Sciatic nerve (tissue), 2 donors: ENCODE results near the gene ADM. TPM values are rescaled to one million over a fixed set of nuclear protein-coding genes. Genes with fewer than 3 reads are reported as not detected.
A peak's percentile ranks its signal among the peaks of the same experiment; 100 is the strongest.

ENCODE experiments used
- ATAC-seq: fragments of 200-7000 bp; cut with Tn5 transposase; one replicate; pipeline ENCODE4 v1.9.1; 2020; ENCODE audit warnings: mild to moderate bottlenecking, moderate library complexity
- DNase-seq: peaks from one replicate; pipeline ENCODE4 v3.0.0-alpha.2; 2020; ENCODE audit warnings: low spot score
- intact Hi-C: fragments of 100-400 bp; cut with DNase I; formaldehyde crosslinking; loops from one replicate; pipeline ENCODE4 v1.14.2; 2022
- total RNA-seq: library from RNA; stranded (reverse); fragmentation: NEBNext Ultra II Directional; extraction: Animal tissue kit (Norgen Biotek cat#: 25700); gene quantifications from one replicate; pipeline ENCODE4 v1.2.1, GENCODE V29; 2021
- donor health status: DM: no; HTN: no; CAD: no.
- donor health status: DM: no; HTN: no; CAD: no.

The ADM gene
- total RNA-seq, 1 donor from 2014 or later: 92.4 TPM

DNA sequence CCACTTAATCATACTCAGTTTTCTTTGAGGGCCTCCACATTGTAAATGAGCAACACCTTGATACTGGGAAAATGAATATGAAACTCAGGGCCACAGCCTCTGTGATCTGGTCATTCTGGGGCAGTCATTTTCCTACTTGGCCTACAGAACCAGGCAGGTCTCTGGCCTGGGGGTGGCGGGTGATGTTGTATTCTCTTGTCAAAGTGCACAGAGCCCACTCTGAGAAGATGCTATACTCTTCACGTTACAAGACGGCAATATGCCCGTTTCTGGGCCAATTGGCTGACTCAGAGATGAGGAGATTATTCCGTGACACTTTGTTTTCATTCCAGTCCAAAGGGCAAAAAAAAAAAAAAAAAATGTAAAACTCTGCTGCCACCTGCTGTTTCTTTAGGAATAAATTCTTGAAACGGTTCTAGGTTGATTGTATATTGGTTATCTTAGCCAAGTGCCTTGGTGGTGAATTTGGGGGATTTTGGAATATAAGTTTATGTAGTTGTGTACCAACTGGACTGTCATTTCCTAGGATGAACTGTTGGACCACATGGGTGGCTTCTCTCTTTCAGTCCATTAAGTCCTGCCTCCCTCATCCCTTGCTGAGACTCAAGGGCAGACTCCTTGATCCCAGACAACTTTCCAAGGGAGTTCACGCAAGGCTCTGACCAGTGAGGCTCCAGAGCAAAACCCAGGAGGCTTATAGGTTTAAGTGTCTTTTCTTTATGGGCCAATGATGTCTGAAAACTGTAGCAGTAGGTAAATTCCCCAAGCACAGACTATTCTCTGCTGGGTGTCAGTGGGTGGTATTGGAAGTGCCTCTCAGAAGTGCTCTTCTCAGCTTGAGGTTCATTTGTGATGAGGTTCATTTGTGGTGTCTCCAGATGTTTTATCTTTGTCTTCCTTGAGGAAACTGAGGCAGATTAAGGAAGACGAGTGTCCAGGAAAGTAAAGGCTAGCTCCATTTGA is 18.2 kb downstream of the ADM start:
- ATAC-seq (peak; percentile 68), DNase-seq (peak; percentile 71)
- intact Hi-C loops: no loop called here

DNA sequence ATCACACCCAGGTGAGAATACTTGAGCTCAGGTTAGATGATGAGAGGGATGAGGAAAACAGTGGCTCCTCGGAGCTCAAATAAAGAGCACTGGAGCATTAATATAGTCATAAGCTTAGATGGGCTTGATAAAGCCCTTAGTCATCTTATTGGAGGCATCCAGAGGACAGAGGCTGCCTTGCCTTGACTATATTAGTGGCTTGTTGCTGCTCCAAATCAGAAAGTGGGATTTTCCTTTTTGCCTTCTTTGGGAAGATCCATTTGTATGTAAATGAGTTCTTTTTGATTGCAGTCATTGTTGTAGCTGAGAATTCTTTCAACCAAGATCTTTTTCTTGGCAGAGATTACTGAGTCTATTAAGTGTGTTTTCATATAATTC is 18.9 kb downstream of the ADM start:
- ATAC-seq: no peak
- intact Hi-C loops: no loop called here

GRCh38 chr11:10324474-10324873 is 19.6 kb downstream of the ADM start:
- ATAC-seq (no peak), DNase-seq (no peak)
- intact Hi-C loops: no loop called here

More for the DNA sequence above, 18.9 kb downstream of the ADM start:
- DNase-seq: no peak

- intact Hi-C loops: no loop called here
- ATAC-seq (peak; percentile 81), DNase-seq (no peak)
These were observed 20.6 kb downstream of the ADM start for GRCh38 chr11:10325277-10326011.

DNA sequence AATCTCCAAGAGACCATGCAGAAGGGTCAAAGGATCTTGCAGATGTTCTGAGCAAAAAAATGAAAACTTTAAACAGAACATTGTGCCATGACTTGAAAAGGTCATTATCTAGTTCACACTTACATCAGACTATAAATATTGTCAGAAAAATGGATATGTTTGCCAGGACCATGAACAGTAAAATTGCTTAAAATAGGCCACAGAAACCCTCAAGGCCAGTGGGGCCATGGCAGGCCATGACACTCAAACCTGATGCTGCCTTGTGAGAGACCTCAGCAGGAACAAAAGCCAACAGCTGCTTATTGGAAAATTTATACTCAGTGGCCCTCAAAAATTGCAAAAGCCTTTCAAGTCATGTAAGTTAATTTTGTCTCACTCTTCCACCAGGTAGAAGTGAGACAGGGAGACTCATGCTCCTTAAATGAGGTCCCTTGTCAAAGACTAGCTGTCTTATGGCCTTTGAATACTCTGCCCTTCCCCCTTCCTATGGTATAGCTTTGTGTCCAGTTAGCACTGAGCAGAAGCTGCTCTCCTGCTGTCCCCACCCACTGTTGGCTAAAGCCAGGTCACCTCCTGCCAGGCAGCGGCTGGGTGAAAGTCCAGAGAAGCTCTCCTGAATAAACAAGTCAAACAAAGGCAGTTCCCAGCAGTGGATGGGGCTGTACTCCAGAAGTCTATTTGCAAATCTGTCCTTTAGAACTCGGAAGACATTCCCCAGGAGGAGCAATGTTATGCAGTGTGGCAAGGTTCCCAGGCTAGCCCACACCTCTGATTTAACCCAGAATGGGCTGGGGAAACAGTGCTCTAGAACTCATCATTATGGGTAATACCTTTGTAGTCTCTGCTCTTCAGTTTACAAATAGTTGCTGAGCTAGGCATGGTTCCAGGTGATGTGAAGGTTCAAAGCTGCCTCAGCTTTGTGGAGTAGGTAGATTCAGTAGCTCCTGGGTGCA is 21.4 kb downstream of the ADM start:
- intact Hi-C loops: no loop called here
- ATAC-seq (peak; percentile 77), DNase-seq (no peak)

- ATAC-seq: no peak
- intact Hi-C loops: no loop called here
- no peak for DNase-seq
These were observed 22.4 kb downstream of the ADM start for GRCh38 chr11:10327254-10327653.

DNA sequence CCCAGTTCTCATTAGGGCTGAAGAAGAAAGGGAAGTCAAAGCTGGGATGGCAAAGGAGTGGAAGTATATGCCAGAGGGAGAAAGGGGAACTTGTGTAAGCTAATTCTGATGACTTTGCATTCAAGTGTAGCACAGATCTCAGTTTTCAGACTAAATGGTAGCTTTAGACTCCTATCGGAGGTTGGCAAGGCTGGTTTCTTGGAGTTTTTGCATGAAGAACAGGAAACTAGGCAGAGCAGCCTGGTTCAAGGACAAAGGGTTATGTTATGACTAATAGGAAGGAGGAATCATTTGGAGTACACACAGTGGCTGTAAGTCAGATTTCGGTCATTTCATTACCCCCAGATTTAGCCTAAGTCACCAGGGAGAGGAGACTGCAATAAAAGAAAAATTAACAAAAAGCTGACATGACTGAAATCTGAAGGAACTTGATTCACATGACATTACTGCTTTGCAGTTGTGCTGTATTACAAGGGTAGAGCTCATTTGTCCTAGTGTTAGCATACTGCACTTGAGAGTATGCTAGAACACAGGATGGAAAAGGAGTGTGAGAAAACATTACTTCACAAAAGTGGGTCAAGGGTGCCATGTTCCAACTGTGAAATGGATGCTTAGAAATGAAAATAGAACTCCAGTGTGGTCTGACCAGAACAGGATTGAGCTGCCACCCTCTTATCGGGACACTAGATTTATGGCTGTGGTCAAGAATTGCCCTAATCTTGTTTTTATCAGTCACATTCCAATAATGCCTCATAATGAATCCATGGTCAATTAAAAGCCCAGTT is 23.6 kb downstream of the ADM start:
- DNase-seq (no peak), ATAC-seq (peak; percentile 53)
- intact Hi-C loops: no loop called here

GRCh38 chr11:10329356-10329755 is 24.5 kb downstream of the ADM start:
- DNase-seq (no peak), ATAC-seq (no peak)
- intact Hi-C loops: no loop called here

DNA sequence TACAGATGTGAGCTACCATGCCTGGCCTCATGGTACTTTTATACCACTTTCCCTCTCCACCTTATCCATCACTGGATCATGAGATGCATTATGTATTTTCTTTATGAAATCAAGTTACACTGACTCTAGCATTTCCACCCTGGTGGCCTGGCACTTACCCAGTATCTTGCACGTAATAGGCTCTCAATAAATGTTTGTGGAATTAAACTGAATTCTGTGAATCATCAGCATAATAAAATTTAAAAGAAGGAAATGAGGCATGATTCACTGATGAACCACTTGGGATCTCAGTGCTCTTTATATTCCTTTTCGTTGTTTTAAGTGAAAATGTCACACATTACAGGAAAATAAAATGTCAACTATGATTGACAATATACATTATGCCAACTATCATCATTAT is 25.1 kb downstream of the ADM start:
- intact Hi-C loops: no loop called here
- ATAC-seq (no peak), DNase-seq (no peak)

- intact Hi-C loops: no loop called here
- ATAC-seq: no peak
- DNase-seq: no peak
These were observed 26.8 kb downstream of the ADM start for GRCh38 chr11:10331548-10332289.

GRCh38 chr11:10333490-10333889 is 28.6 kb downstream of the ADM start:
- DNase-seq (no peak), ATAC-seq (no peak)
- intact Hi-C loops: no loop called here

GRCh38 chr11:10338287-10338686 is 33.4 kb downstream of the ADM start:
- DNase-seq (no peak), ATAC-seq (peak; percentile 81)
- intact Hi-C loops: no loop called here

GRCh38 chr11:10348650-10349280 is 43.9 kb downstream of the ADM start:
- intact Hi-C loops: no loop called here
- no peak for DNase-seq
- ATAC-seq: peak; percentile 79

DNA sequence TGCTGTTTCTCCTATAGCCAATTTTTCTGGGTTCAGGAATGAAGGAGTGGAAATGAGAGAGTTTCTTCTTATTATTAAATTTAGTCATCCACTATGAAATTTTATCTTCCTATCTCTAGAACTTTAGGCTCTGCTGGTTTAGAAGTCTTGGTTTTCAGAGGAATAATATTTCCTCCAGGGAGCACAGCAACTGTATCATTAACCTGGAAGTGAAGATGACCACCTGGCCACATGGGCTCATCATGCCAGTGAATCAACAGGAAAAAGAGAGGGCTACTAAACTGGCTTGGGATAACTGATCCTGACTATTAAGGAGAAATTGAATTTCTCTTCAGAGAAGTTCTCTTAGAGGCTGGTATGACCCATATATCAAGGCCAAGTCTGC is 44.4 kb downstream of the ADM start:
- no peak for DNase-seq

DNA sequence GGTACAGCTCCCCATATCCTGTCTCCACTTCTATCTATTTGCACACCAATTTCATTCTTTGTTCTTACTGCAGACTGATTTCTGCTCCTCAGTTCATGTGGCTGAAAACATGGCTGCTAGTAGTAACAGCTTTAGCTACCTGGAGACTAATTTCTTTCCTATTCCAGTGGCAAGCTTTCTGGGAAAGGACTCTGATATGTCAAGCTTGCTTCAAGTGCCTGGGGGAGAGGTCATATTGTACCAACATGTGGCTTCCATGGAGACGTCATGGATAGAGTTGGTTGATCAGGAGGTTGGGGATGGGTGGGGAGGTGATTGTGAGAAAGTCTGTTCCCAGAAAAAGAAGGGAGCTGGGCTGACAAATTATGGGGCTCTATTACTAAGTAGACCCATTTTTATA is 44.9 kb downstream of the ADM start:
- DNase-seq (no peak), ATAC-seq (no peak)
- intact Hi-C loops: no loop called here

More for the DNA sequence above, 44.4 kb downstream of the ADM start:
- intact Hi-C loops: no loop called here
- no peak for ATAC-seq

DNA sequence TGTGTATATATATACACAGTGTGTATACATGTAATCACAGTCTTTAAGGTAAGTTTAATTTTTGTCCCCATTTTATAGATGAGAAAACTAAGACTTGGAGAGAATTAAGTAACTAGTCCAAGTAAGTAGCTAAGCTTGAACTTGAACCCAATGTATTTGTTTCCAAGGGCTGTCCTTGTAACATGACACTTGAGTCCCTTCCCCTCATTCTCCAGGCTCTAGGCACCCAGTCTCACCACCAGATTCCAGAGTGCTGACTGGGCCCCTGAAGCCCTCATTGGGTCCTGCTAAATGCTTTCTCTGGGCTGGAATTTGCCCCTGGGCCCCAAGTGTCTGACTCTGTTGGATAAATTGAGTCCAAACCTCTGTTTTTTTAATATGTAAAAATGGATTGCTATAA is 45.5 kb downstream of the ADM start:
- ATAC-seq (no peak), DNase-seq (no peak)
- intact Hi-C loops: no loop called here

DNA sequence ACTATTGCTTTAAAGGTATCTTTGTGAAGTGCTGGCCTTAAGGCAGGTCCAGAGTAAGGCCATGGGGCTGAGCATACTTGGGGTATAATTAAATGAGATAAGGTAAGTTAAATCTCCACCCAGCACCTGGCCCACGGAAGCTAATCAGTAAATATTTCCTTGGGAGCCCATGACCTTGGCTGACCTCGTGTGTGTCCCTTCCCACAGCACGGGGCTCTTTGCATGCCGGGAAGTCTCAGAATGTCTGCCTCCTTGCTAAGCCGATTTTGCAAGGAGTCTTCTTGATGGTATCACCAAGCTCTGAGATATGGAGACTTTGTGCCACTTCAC is 46.5 kb downstream of the ADM start:
- DNase-seq (no peak), ATAC-seq (no peak)

More for the DNA sequence above, 46.5 kb downstream of the ADM start:
- intact Hi-C loops: no loop called here
